GM18498 (cell line): ENCODE data around the gene TIAM2.
A peak's percentile ranks its signal among the peaks of the same experiment; 100 is the strongest.

Experiments
- ATAC-seq: cut with Tn5 transposase; IDR thresholded peaks from one replicate; pipeline ENCODE4 v1.9.1; 2021; ENCODE audit warnings: mild to moderate bottlenecking, moderate library complexity; ENCODE audit not compliant: unreplicated experiment

TIAM2 gene

GRCh38 chr6:155023717-155024116 is 28.6 kb downstream of the TIAM2 start:
- no peak for ATAC-seq

GRCh38 chr6:155024391-155025027 is 29.4 kb downstream of the TIAM2 start:
- ATAC-seq: no peak

- ATAC-seq: no peak
Measured at GRCh38 chr6:155026022-155026705, 31.0 kb downstream of the TIAM2 start.

GRCh38 chr6:155026706-155027045 is 31.6 kb downstream of the TIAM2 start:
- no peak for ATAC-seq

GRCh38 chr6:155030148-155030720 is 35.1 kb downstream of the TIAM2 start:
- ATAC-seq: no peak

GRCh38 chr6:155031091-155031490 is 36.0 kb downstream of the TIAM2 start:
- ATAC-seq: no peak

GRCh38 chr6:155033021-155033791 is 38.1 kb downstream of the TIAM2 start:
- ATAC-seq: no peak

GRCh38 chr6:155036907-155037306 is 41.8 kb downstream of the TIAM2 start:
- ATAC-seq: no peak

- ATAC-seq: no peak
Measured at GRCh38 chr6:155038104-155038503, 43.0 kb downstream of the TIAM2 start.

- no peak for ATAC-seq
Measured at GRCh38 chr6:155038527-155038926, 43.4 kb downstream of the TIAM2 start.

GRCh38 chr6:155039618-155040017 is 44.5 kb downstream of the TIAM2 start:
- no peak for ATAC-seq

- ATAC-seq: no peak
Measured at GRCh38 chr6:155040154-155040553, 45.0 kb downstream of the TIAM2 start.

- ATAC-seq: no peak
Measured at GRCh38 chr6:155040901-155041650, 46.0 kb downstream of the TIAM2 start.

GRCh38 chr6:155041741-155042279 is 46.7 kb downstream of the TIAM2 start:
- no peak for ATAC-seq

- no peak for ATAC-seq
Measured at GRCh38 chr6:155042983-155043382, 47.9 kb downstream of the TIAM2 start.

GRCh38 chr6:155045561-155046404 is 50.7 kb downstream of the TIAM2 start:
- no peak for ATAC-seq

GRCh38 chr6:155047523-155047922 is 52.4 kb downstream of the TIAM2 start:
- no peak for ATAC-seq

GRCh38 chr6:155050311-155050710 is 55.2 kb downstream of the TIAM2 start:
- ATAC-seq: peak; percentile 93

- ATAC-seq: no peak
Measured at GRCh38 chr6:155054491-155055250, 59.6 kb downstream of the TIAM2 start.
